HEK293 (cell line): Measurements from ENCODE around the gene ARHGAP4.
A peak's percentile ranks its signal among the peaks of the same experiment; 100 is the strongest.

Source experiments
- CTCF ChIA-PET: fragments of 350-600 bp; formaldehyde crosslinking; extraction: SDS; loops from one replicate; lab custom pipeline; 2021; ENCODE audit warnings: antibody characterized with exemption; lab: Yijun Ruan, JAX
- POLR2A ChIA-PET: fragments of 300-600 bp; formaldehyde crosslinking; extraction: SDS; loops from one replicate; lab custom pipeline; 2020; ENCODE audit warnings: antibody characterized with exemption, inconsistent platforms; lab: Yijun Ruan, JAX
- H3K27ac ChIP-seq: fragments of 200-500 bp; sonication (Bioruptor generic); 2 replicates; pipeline ENCODE4 v1.5.1; 2014; ENCODE audit warnings: low read depth, low read length, control low read depth, inconsistent platforms; ENCODE audit errors: extremely low read depth
- H3K36me3 ChIP-seq, 2 experiments: fragments of 200-500 bp in 1 of 2; sonication (Bioruptor generic) in 1 of 2; 1 replicate in 1 of 2; 2 replicates in 1 of 2; pipeline ENCODE4 v1.5.1; 2014 to 2017; ENCODE audit warnings: inconsistent platforms in 2 of 2, low read length in 2 of 2; ENCODE audit not compliant: control insufficient read depth in 2 of 2, insufficient read depth in 1 of 2
- H3K4me1 ChIP-seq: fragments of 200-500 bp; sonication (Bioruptor generic); 2 replicates; pipeline ENCODE4 v1.5.1; 2014; ENCODE audit warnings: mild to moderate bottlenecking, low read length, inconsistent platforms; ENCODE audit not compliant: control insufficient read depth, insufficient read depth
- H3K4me3 ChIP-seq: 2 replicates; pipeline ENCODE4 v1.5.1; 2011; ENCODE audit warnings: low read depth, mild to moderate bottlenecking, control low read depth, low read length, moderate library complexity
- H3K9me3 ChIP-seq: fragments of 200-500 bp; sonication (Bioruptor generic); 2 replicates; pipeline ENCODE4 v1.5.1; 2014; ENCODE audit warnings: low read depth, low read length, inconsistent platforms; ENCODE audit not compliant: control insufficient read depth, insufficient read depth
- GLI2 ChIP-seq: fragments of 450-650 bp; formaldehyde crosslinking; IDR thresholded peaks from 2 replicates; pipeline ENCODE4; 2017; ENCODE audit warnings: missing biosample characterization, missing genetic modification characterization, low read depth, borderline replicate concordance
- KLF1 ChIP-seq: fragments of 450-650 bp; formaldehyde crosslinking; IDR thresholded peaks from 2 replicates; pipeline ENCODE4 v1.5.1; 2016; ENCODE audit warnings: missing biosample characterization, missing genetic modification characterization

ARHGAP4 gene

DNA sequence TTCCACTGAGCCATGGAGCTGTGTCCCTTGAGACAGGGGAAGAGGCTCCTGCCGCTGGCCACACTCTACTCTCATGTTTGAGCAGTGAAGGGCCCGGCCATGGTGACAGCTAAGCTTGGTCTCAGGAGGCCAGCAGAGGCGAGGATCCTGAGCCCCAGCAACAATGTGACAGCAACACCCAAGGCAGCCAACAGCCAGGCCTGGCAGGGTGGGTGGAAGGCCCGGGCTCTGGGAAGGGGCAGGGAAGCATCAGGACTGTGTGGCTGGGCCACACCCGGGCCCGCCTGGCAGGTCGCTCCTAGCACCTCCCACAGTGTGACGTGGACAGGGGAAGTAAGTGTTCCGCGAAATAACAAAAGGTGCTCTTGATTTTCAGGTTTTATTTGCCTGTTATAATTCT lies 64.9 kb downstream of the ARHGAP4 start:
- POLR2A ChIA-PET = no interaction called here
- CTCF ChIA-PET = no interaction called here

More for the DNA sequence above, 64.9 kb downstream of the ARHGAP4 start:
- TF ChIP-seq KLF1 = peak; percentile 54; the same call in 1 of the 2 replicates
- TF ChIP-seq GLI2 (tag by site-specific recombination) = no peak
- H3K27ac ChIP-seq = no peak overlapping the region
- no peaks in the 10 kb centered on the region for H3K36me3 ChIP-seq
- no peaks in the 10 kb centered on the region for H3K4me1 ChIP-seq
- H3K4me3 ChIP-seq = no peak overlapping the region
- H3K9me3 ChIP-seq = no peaks in the 10 kb centered on the region
